HG03342 (cell line): ENCODE results near the gene ELN.

Experiments used
- ATAC-seq: cut with Tn5 transposase; IDR thresholded peaks from one replicate; pipeline ENCODE4 v1.9.1; 2021; ENCODE audit warnings: mild to moderate bottlenecking, moderate library complexity; ENCODE audit not compliant: unreplicated experiment

Gene ELN

GRCh38 chr7:74059681-74060588 lies 32.0 kb downstream of the ELN start:
- no peak for ATAC-seq

GRCh38 chr7:74061840-74062539 lies 34.0 kb downstream of the ELN start:
- no peak for ATAC-seq

DNA sequence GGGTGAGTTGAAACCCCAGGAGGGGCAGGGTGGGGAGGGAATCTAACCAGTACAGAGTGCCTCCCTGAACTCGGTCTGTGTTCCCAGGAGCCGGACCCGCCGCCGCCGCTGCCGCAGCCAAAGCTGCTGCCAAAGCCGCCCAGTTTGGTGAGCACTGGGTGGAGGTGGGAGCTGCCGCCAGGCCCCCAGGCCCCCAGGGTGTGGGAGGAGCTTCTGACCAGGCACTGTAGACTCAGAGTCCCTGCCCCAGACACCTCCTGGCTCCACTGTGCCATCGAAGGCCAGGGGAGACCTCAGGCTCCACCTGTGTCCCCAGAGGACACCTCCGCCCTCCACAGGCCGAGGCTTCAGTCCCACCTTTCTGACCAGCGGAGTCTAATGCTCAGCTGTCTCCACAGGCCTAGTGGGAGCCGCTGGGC lies 35.3 kb downstream of the ELN start:
- ATAC-seq: no peak

- no peak for ATAC-seq
Observed at GRCh38 chr7:74063646-74064045, 35.7 kb downstream of the ELN start.

DNA sequence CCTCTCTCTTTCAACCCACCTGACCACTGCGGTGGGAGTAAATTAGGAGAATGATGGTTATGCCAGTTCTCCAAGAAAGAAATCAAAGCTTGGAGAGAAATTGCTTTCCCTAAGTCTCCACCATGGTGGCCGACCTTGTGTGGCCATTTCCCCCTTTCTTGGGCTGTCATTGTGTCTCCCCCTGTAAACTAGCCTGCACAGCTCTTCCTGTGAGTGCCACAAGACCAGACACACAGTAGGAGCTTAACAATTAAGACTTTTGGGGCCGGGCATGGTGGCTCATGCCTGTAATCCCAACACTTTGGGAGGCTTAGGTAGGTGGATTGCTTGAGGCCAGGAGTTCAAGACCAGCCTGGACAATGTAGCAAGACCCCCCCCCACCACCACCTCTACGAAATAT lies 36.7 kb downstream of the ELN start:
- ATAC-seq: no peak

GRCh38 chr7:74066626-74067025 lies 38.7 kb downstream of the ELN start:
- no peak for ATAC-seq

DNA sequence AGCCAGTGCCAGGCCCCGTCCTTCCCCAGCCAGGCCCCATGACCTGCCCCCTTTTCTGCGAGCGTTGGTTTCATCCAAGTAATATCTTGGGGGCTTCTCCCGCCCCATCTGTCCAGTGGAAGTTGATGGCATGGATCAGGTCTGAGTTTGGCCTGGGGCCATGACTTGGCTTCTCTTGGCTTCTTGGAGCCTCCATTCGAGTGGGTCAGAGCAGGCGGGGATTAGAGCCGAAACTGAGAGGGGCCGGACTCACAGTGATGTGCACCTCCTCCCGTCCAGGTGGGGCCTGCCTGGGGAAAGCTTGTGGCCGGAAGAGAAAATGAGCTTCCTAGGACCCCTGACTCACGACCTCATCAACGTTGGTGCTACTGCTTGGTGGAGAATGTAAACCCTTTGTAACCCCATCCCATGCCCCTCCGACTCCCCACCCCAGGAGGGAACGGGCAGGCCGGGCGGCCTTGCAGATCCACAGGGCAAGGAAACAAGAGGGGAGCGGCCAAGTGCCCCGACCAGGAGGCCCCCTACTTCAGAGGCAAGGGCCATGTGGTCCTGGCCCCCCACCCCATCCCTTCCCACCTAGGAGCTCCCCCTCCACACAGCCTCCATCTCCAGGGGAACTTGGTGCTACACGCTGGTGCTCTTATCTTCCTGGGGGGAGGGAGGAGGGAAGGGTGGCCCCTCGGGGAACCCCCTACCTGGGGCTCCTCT lies 40.6 kb downstream of the ELN start:
- no peak for ATAC-seq

- ATAC-seq: no peak
Observed at GRCh38 chr7:74069086-74069541, 41.1 kb downstream of the ELN start.

DNA sequence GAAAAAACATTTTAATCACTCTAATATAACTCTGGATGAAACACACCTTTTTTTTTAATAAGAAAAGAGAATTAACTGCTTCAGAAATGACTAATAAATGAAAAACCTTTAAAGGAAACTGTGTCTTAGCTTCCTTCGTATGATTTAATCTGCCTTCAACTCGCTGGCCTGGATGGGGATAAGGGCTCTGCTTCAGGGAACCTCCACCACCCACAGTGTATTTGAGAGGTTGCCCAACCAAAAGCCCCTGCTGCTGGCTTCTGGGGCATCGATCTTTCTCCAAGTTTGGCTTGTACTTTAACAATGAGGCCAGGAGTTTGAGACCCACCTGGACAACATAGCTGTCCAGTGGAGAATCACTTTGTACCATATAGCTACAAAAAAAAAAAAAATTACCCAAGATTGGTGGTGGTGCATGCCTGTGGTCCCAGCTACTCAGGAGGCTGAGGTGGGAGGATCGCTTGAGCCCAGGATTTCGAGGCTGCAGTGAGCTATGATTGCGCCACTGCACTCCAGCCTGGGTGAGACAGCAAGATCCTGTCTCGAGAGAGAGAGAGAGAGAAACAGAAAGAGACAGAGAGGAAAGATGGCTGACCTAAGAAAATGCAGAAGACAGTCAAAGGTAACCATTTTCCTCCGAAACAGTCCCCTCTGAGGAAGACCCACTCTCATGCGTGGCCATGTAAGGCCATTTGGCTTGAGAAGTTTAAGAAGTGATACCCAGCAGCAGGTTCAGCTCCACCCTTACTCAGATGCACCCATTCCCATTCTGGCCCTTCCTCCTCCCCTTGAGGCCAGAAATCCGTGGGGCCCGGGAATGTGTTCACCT lies 42.0 kb downstream of the ELN start:
- ATAC-seq: no peak

DNA sequence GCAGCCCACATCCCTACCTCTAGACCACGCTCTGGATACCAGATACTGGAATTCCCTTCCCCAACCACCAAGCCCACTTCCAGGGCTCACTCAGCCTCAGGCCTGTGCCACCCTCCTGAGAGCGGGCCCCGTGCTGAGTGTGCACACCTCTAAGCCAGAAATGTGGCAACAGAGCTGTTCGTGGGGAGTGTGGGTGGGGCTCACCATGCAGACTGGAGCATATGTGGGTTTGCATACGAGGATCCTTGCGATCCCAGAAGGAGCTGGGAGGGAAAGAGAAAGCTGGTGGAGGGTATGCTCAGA lies 42.6 kb downstream of the ELN start:
- no peak for ATAC-seq

DNA sequence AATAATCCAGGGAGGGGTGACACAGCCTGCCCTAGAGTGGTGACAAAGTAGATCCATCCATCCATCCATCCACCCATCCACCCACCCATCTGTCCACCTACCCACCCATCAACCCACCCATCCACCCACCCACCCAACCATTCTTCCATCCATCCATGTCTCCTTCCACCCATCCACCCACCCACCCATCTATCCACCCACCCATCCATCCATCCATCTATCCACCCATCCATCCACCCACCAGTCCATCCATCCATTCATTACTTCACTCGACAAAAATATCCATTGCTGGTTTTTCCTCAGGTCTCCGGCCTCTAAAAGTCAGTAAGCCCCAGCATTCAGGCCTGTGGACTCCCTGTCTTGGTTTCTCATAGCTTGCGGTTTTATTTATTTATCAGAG lies 43.1 kb downstream of the ELN start:
- ATAC-seq: no peak

GRCh38 chr7:74074770-74075169 lies 46.8 kb downstream of the ELN start:
- ATAC-seq: no peak

GRCh38 chr7:74078461-74078860 lies 50.5 kb downstream of the ELN start:
- no peak for ATAC-seq

GRCh38 chr7:74082770-74083116 lies 54.8 kb downstream of the ELN start:
- ATAC-seq: no peak

- ATAC-seq: peak; percentile 79
Observed at GRCh38 chr7:74083117-74083876, 55.3 kb downstream of the ELN start, which contains the start of gene LIMK1. TSS of gene LIMK1 (plus strand) at chr7:74083804. CDS start at chr7:74083991, 187 bp downstream.

GRCh38 chr7:74083928-74084721 lies 56.2 kb downstream of the ELN start:
- ATAC-seq: peak; percentile 32

GRCh38 chr7:74084722-74085578 lies 57.0 kb downstream of the ELN start:
- ATAC-seq: no peak

DNA sequence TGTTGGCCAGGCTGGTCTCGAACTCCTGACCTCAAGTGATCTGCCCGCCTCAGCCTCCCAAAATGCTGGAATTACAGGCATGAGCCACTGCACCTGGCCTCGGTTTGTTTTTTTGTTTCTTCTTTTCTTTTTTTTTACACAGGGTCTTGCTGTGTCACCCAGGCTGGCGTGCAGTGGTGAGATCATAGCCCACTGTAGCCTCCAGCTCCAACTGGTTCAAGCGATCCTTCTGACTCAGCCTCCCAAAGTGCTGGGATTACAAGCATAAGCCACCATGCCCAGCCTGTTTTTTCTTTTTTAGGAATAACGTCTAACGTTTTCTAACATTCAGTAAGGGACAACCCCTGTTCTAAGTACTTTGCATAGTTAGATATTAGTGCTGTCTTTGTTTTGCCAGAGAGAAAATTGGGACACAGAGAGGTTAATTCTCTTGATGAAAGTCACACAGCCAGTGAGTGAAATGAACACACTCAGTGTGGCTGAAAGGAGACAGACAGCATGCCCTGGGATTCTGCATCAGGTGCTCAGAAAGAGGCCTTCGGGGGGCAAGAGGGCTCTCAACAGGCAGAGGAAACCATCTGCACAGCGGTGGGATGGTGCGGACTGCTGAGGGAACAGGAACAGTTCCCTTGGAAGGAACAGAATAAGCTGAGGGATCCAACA lies 59.9 kb downstream of the ELN start:
- ATAC-seq: no peak
